DMS153 (cell line): Measurements from ENCODE around the gene ARFGAP1.

Experiments used
- DNase-seq: peaks from one replicate; lab custom pipeline; 2025; lab: John Stamatoyannopoulos, UW

Gene ARFGAP1

DNA sequence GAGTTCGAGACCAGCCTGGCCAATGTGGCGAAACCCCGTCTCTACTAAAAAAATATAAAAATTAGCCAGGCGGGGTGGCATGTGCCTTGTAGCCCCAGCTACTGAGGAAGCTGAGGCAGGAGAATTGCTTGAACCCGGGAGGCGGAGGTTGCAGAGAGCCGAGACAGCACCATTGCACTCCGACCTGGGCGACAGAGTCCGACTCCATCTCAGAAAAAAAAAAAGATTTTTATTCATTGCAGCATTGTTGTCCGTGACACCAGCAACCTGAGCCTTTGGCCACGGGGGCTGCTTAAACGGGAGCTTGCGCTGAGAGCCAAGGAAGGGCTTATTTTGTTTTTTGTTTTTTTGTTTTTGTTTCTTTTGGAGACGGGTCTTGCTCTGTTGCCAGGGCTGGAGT is 7.3 kb downstream of the ARFGAP1 start:
- DNase-seq = no peak

DNA sequence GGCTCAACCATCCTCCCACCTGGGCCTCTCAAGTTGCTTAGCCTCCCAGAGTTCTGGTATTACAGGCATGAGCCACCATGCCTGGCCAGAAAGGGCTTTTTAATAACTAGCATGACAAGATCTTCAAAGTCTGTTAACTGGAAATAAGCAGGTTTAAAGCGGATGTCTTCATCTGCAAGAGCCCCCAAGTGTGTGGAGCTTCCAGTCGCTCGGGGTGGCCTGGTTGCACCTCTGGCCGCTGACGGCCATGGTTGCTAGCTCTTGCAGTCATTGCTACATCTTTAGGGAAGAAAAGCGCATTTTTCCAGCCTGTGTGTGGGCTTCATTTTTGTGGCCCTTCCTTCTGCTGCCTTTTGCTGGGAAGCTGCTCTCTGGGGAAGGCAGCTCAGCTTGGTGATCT is 7.8 kb downstream of the ARFGAP1 start:
- no peak for DNase-seq

DNA sequence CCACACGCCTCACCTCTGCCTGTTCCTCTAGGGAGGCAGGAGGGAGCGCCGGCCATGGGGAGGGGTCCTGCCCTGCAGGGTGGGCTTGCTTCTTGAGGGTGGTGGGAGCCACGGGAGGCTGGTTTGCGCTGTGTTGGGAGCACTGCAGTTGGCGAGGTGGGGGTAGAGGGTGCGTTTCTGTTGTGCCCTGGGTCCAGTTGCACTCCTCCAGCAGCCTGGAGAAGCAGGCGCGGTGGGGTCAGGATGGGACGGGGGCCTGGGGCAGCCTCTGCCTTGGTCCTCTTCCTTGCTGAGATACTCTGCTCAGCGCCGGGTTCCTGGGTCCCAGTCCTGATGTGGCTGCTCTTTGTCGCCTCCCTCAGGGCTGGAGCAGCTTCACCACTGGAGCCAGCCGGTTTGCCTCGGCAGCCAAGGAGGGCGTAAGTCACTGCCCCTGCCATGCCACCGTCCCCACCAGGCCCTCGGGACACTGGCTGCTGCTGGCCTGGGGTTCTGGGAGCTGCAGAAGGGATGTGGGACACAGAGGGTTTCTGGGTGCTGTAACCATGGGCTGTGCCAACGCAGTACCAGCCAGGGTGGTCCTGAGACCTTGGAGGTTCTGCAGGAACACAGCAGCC is 8.4 kb downstream of the ARFGAP1 start:
- DNase-seq = no peak

DNA sequence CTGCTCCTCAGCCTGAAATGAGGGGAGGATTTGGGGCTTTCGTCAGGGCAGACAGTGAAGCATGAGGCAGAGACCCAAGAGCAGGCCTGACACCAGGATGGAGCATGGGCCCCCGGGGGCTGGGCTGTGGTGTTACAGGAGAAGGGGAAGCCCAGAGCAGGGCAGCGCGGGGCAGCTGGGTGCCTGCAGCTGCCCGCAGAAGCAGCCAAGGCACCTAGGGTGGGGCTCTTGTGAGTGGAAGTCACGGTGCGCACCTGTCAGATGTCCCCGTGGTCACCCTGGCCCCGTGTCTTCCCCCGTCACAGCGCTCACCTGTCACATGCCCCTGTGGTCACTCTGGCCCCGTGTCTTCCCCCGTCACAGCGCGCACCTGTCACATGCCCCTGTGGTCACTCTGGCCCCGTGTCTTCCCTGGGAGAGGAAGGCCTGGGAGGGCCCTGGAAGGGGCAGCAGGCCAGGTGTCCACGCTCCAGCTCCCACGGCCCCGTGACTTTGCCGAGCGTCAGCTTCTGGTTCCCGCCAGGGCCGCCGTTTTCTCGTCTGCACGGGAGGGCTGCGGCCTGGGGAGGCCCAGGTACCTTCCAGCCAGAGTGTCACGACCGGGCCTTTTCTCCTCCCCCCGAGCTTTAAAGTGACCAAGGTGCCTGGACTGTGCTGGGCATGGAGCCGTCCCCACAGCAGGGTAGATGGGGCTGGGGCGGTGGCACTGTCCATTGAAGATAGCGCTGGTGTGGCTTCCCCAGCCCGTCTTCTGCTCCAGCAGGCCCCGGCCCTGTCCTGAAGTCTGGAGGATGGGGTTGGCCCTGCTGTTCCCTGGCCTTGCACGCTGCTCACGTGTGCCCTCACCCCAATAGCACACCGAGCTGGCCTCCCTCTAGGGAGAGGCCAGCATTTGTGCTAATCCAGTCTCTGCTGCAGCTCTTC is 9.4 kb downstream of the ARFGAP1 start:
- no peak for DNase-seq

DNA sequence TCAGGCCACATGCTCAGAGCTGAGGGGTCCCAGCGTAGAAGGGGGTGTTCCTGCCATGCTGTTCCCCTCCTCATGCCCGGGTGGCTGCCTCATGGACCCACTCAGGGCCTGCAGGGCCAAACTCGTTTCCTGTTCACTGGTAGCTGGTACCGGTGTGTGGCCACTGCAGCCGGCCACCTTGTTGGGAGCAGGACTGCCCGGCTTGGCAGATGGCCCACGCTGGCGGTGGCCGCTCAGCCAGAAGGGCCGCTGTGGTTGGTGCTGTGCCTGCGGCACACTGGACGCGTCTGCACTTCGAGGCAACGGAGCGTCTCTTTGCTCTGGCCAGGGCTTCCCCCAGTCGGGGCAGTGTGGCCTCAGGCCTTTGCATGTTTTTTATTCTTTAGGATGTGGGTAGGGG is 10.3 kb downstream of the ARFGAP1 start:
- DNase-seq = no peak

DNA sequence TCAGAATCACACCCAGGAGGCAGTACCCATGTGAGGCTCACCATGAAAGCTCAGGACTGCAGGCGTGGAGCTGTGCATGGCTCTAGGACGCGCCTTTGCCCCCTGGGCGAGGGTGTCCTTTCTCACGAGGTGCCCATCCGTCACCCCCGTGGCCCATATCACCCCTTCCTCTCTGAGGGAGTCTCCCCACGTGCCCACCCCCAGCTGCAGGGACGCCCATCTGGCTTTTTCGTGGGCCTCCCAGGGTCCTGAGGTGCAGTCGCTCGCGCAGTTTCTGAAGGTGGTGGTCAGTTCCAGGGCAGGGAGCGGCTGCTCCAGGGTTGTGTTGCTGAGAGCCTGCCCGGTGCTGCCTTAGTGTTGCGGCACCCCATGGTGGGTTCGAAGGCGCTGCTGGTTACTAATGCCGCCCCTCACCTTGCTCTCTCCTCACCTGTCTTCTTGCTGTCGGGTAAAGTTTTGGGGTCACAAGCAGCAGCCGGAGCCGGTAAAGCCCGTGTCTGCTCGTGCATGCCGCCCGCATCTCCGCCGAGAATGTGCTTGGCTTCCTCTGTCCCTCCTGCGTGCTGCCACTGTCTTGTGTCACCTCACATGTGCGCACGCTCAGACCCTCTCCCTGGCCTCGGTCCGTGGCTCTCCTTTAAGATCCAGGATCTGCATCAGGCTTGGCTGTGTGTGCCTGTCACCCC is 10.9 kb downstream of the ARFGAP1 start:
- DNase-seq = no peak

DNA sequence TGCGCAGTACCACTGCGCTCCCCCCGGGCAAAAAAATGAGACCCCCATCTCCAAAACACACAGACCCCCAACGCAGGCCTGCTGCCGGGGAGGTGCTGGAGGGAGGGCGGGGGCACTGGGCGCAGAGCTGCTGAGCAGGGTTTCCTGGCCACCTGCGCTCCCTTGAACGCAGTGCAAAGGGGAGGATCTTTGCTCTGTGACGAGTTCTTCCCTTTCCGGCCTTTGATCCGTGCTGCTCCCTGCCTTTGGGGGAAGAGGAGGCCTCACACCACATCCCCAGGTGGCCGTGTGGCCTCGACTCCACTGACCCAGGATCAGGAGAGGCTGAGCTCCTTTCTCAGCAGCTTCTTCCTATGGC is 11.4 kb downstream of the ARFGAP1 start:
- DNase-seq = no peak

DNA sequence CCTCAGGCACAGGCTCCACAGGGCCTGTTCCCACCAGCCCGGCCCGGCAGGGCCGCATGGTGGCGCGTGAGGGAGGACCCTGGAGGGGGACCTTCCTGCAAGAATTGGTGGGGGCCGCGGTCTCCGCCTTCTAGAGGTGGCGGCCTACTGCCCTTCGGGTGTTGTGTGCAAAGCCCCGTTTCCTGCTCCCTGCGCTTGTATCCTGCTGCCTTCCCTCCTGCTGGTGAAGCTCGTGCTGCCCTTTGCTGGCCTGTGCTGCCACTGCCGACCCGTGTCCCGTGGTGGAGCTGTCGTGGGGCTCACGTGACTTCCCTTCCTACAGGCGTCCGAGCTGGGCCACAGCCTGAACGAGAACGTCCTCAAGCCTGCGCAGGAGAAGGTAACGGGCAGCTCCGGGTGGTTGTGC is 11.9 kb downstream of the ARFGAP1 start:
- no peak for DNase-seq

DNA sequence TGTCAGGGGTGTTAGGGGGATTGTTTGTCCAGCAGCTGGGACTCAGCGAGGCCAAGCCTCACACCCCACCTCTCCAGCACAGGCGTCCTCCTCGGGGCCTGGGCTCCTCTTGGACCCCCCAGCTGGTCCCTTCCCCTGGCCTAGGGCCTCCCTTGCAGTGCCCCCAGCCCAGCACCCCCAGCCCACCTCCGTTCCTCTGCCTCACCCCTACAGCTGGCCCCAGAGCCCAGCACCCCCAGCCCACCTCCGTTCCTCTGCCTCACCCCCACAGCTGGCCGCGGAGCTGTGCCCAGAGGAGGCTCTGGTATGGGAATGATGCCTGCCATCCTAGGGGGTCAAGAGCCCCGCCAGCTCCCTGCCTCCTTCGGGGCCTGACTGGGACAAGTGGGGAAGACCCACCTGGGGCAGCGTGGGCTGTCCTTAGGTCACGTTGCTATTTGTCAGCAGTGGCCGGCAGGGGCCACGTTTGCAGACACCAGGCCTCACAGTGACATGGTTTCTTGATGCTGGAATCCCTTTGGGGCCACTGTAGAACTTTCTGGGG is 12.4 kb downstream of the ARFGAP1 start:
- no peak for DNase-seq

DNA sequence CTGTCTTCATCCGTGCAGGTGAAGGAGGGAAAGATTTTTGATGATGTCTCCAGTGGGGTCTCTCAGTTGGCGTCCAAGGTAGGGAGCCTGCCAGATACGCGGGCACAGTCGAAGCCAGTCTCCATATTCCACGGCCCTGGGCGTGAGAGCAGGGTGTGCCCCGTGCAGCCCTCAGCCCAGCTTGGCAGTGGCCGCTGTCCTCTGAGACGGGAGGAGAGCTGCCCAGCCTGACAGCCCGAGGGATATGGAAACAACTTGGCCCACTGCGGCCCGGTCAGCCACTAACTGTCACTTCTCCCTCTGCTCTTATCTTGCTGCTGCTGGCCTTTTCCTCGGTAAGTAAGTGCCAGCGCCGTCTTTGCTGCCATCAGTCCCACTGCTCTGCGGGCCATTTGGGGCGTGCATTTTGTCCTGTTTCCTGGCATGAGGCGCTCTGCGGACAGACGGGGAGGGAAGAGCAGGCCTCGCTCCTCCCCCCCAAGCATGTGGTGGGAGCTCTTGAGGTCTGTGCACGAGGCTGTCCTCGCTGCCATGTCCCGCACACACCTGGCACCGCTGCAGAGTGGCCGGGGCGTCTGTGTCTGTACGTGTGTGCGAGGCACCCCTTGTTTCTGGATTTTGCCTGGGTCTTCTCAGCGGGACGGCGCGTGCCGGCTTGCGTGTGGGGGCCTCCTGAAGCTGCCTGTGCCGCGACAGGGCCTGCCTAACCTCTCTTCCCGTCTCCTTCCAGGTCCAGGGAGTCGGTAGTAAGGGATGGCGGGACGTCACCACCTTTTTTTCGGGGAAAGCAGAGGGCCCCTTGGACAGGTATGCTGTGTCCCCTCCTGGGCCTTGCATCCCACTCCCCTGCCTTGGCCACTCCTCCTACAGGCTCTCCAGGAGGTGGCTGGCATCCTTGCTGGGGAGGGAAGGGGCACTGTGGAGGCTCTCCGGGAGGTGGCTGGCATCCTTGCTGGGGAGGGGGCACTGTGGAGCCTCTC is 13.3 kb downstream of the ARFGAP1 start:
- DNase-seq = no peak

DNA sequence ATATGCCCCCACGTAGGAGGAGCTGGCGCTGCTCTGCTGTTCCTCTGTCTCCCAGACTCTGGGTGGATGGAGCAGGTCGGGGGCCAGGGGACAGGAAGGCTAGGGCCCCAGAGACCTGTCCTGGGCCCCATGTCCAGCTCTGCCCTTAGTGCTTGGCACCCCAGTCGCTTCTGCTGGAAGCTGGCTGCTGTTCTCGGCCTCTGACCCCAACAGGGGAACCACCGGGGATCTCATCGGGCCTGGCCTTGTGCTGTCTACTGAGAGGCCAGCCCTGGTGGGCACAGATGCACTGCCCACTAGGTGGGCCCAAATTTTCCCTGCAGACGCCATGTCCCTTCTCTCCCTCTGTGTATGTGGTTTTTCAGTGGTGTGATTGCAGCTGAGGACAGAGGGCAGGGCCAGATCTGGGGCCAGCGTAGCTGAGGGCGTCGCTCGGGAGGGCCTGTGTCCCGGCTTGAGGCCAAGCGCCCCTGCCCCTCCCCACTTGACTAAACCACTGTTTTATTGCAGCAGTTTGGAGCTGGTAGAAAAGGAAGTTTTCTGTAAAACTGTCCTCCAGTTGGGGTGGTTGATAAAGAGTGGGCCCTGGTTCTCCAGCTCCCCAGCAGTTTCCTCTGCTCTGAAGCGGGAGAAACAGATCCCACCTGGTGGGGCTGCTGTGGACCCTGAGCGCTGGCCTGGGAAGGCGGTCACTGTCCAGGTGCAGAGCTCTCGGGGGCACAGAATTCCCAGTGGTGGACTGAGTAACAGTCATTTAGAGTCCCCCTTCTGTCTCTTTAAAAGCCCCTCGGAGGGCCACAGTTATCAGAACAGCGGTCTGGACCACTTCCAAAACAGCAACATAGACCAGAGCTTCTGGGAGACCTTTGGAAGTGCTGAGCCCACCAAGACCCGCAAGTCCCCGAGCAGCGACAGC is 14.4 kb downstream of the ARFGAP1 start:
- no peak for DNase-seq

DNA sequence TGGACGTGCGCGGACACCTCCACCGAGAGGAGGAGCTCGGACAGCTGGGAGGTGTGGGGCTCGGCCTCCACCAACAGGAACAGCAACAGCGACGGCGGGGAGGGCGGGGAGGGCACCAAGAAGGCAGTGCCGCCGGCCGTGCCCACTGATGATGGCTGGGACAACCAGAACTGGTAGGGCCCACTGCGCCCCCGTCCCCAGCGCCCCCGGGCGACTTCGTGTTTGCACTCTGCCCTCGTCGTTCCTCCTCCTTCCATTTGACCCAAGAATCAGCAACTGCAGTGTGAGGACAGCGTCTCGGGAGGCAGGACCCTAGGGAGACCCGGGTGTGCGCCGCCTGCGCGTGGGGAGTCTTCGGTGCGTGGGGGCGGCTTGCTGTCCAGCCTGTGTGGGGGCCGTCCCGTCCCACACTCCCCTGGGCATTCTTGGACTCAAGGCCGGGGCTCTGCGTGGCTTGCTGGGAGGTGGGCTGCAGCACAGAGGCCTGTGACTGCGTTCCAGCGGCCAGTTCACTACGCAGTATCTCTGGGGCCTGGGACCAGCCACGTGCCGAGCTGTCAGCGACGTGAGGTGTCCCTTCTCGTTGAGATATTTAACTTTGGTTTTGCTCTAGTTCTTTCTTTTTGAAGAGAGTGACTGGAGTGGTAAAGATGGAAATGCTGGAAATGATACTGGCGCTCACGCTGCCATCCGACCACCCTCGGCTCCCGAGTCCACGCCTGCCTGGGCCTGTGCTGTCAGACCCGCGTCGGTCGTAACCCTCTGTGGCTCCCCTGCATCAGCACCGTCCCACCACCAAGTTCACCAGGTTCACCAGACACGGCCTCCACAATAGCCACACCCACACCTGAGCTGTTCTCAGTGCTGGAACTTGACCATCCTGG is 15.3 kb downstream of the ARFGAP1 start:
- DNase-seq = no peak

DNA sequence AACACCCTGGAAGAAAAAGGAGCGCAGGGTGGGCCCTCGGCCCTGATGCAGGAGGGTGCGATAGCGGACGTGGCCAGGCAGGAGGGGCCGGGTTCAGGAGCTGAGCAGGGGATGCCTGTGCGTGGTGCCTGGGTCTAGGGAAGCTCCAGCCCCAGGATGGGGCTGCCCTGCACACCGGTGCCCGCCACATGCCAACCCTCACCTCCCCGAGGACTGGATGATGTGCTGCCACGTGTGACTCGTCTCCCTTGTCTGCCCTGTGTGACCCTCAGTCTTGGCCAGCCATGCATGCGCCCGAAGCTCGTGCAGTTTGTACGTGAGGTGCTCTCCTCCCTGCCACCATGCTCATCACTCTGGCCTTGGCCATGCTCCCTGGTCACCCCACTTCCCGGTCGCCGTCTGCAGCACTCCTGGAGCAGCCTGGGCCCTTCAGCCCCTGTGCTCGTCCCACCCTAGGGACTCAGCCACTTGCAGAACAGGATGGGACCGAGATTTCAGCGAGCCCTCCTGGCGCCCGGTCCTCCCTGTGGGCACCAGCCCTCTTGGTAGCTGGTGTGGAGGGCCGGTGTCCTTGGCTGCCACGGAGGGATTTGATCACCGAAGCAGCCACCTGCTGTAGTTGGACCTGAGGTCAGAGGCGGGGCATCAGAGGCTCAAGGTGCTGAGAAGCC is 16.1 kb downstream of the ARFGAP1 start:
- no peak for DNase-seq

DNA sequence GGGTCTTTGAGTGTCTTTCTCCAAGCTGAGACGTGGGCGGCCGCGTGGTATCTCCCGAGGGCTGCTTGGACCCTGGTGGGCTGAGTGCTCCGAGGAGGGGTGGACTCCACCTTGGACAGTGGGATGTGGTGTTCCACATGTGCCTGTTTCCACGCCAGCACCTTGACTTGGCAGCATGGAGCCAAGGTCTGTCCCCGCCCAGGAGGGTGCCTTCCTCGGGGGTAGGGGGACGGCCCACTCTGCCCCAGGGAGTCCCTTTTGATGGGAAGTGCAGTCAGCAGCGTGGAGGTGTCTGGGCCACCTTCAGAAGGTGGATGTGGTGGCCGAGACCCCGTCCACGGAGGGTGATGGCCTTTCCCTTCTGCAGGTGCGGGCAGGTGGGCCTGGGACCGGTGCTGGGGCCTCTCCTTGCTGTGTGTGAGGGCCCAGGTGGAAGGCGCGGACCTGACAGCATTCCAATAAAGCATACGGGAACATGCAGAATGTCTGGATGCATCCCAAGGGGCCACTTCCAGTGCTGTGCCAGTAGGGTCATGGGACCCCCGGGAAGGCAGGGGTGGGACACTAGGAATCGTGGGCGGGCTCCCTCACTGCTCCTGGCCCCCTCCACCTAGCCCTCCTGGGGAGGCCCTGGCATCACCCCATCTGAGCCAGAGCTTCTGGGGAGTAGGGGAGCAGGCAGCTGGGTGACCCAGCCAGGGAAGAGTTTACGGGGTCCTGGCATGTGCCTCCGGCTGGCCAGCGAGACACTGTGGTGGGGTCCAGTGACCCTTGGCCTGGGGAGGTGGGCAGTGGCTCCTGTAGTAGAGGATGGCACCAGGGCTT is 16.9 kb downstream of the ARFGAP1 start:
- DNase-seq = no peak

DNA sequence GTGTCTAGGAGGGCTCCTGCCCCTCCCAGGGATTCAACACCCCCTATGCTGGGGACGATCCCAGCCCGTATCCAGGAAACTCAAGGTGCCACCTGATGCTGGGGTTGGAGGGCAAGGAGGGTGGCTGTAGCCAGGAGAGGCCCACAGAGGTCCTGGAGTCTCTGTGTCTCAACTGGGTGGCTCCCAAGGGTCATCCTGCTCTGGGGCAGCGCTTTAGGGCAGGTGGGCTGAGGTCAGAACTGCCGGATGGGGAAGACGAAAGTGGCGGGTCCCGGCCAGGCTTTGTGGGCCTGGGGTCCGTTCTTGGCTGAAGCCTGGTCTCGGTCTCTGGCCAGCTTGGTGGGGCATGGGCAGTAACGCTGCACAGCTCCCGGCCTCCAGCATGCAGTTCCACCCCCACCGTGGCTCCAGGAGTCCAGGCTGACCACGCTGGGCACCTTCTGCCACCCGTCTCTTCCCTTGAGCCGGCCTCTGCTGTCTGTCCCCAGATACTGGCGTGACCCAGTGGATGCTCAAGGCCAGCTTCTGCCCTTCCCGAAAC is 17.6 kb downstream of the ARFGAP1 start:
- no peak for DNase-seq

DNA sequence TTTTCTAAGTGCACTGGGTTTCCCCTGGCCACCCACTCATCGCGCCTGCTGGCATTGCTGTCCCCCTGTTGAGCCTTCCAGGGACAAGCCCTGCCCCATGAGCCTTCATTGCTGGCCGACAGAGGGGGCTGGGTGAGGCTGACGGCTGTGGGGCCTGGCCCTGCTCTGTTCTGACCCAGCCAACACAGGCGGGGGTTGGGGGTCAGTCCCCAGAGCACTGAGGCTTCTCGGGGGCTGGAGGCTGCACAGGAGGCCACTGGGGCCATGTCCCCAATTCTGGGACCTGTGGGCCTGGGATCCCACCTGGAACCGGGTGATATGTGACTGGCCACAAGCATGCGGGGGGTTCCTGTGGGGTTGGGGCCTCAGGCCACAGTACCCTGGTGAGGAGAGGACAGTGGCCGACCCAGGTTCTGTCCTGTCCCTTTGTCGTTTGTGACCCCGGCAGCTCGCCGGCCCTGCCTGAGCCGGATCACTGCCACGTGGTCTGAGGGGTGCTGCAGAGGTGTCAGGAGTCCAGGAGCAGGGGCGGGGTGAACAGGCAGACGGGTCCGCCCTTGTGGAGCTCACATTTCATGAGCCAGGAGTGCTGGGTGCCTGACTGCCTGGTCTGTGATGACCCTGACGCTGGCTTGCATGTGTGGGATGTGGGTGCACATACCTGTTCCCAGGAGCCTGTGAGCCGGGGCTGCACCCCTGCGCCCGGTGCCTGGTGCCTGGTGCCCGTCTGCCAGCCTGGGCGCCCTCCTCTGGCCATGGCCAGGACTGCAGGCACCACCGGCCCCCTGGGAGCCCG is 18.3 kb downstream of the ARFGAP1 start:
- DNase-seq = no peak

DNA sequence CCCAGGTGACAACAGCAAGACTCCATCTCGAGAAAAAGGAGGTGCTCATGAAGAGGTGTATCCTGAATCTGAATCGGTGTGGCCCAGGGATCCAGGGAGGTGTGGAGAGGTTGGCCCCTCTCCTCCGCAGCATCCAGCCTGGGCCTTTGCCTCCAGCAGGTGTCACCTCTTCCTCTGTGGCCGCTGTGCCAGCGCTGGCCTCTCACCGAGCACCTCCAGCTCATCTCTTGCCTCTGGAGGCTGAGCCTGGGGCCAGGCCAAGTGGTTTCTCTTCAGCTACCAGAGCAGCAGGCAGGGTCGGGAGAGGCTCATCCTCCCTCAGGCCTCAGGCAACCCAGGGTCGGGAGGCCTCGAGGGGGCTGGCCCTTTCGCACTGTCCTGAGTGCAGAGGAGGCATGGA is 19.2 kb downstream of the ARFGAP1 start:
- DNase-seq = no peak
